ENCODE data around the gene TMEM129. TPM values are rescaled to one million over a fixed set of nuclear protein-coding genes. Genes with fewer than 3 reads are reported as not detected.

Gene TMEM129
- polyA plus RNA-seq, 1 donor from 2014 or later, result 42.1 TPM

- no peaks in the 10 kb centered on the region for H4K20me1 ChIP-seq (ENCODE audit: insufficient read depth)
- TF ChIP-seq RAD21 (conservative IDR thresholded peaks at IDR 0.05) (no peak), EZH2 (IDR thresholded peaks at IDR 0.05; ENCODE audit: borderline replicate concordance, insufficient read depth, low read length, poor library complexity, severe bottlenecking) (no peak), CTCF (IDR thresholded peaks at IDR 0.05; ENCODE audit: poor library complexity, severe bottlenecking) (no peak), SMC3 (conservative IDR thresholded peaks at IDR 0.05; ENCODE audit: poor library complexity) (no peak), TAF1 (IDR thresholded peaks at IDR 0.05; ENCODE audit: low read depth) (no peak), MXI1 (conservative IDR thresholded peaks at IDR 0.05; ENCODE audit: poor library complexity, severe bottlenecking) (no peak), POLR2AphosphoS5 (IDR thresholded peaks at IDR 0.05) (no peak), REST (IDR thresholded peaks at IDR 0.05; ENCODE audit: borderline replicate concordance) (no peak), EP300 (conservative IDR thresholded peaks at IDR 0.05; ENCODE audit: poor library complexity, severe bottlenecking) (no peak)
- H2AFZ ChIP-seq (ENCODE audit: low read depth, low read length), result no peak overlapping the region
- no peaks in the 10 kb centered on the region for H3K79me2 ChIP-seq (replicated peaks; ENCODE audit: insufficient read depth, low read length)
- H3K27me3 ChIP-seq (ENCODE audit: insufficient read depth, low read depth, low read length), result peaks cover 15% of the 10 kb centered on the region
- H3K9me3 ChIP-seq (ENCODE audit: low read length), result no peaks in the 10 kb centered on the region
- H3K27ac ChIP-seq (ENCODE audit: low read length), result no peak overlapping the region
- no peaks in the 10 kb centered on the region for H3K9me2 ChIP-seq (ENCODE audit: insufficient read depth, low read length)
- no peak overlapping the region for H3K9ac ChIP-seq (ENCODE audit: low read length)
- no peak overlapping the region for H3K4me2 ChIP-seq (ENCODE audit: low read length)
- no peaks in the 10 kb centered on the region for H3F3A ChIP-seq (ENCODE audit: insufficient read depth, low read length, poor library complexity, severe bottlenecking)
- no peaks in the 10 kb centered on the region for H3K36me3 ChIP-seq (ENCODE audit: insufficient read depth, low read length)
- H3K4me3 ChIP-seq (ENCODE audit: low read length), result no peak overlapping the region
These were observed 38.3 kb downstream of the TMEM129 start for GRCh38 chr4:1682860-1683259.

- TF ChIP-seq CTCF (IDR thresholded peaks at IDR 0.05; ENCODE audit: poor library complexity, severe bottlenecking) (no peak), EZH2 (IDR thresholded peaks at IDR 0.05; ENCODE audit: borderline replicate concordance, insufficient read depth, low read length, poor library complexity, severe bottlenecking) (no peak), EP300 (conservative IDR thresholded peaks at IDR 0.05; ENCODE audit: poor library complexity, severe bottlenecking) (no peak), TAF1 (IDR thresholded peaks at IDR 0.05; ENCODE audit: low read depth) (no peak), MXI1 (conservative IDR thresholded peaks at IDR 0.05; ENCODE audit: poor library complexity, severe bottlenecking) (no peak), RAD21 (conservative IDR thresholded peaks at IDR 0.05) (no peak), SMC3 (conservative IDR thresholded peaks at IDR 0.05; ENCODE audit: poor library complexity) (no peak), REST (IDR thresholded peaks at IDR 0.05; ENCODE audit: borderline replicate concordance) (no peak), POLR2AphosphoS5 (IDR thresholded peaks at IDR 0.05) (no peak)
- Histone ChIP-seq H3K4me2 (ENCODE audit: low read length) (no peak overlapping the region), H2AFZ (ENCODE audit: low read depth, low read length) (no peak overlapping the region), H3F3A (ENCODE audit: insufficient read depth, low read length, poor library complexity, severe bottlenecking) (no peaks in the 10 kb centered on the region), H3K9ac (ENCODE audit: low read length) (no peak overlapping the region), H3K36me3 (ENCODE audit: insufficient read depth, low read length) (no peaks in the 10 kb centered on the region), H3K9me2 (ENCODE audit: insufficient read depth, low read length) (no peaks in the 10 kb centered on the region), H4K20me1 (ENCODE audit: insufficient read depth) (no peaks in the 10 kb centered on the region), H3K27ac (ENCODE audit: low read length) (no peak overlapping the region), H3K4me3 (ENCODE audit: low read length) (no peak overlapping the region), H3K9me3 (ENCODE audit: low read length) (no peaks in the 10 kb centered on the region), H3K27me3 (ENCODE audit: insufficient read depth, low read depth, low read length) (peaks cover 9% of the 10 kb centered on the region), H3K79me2 (replicated peaks; ENCODE audit: insufficient read depth, low read length) (no peaks in the 10 kb centered on the region)
These were observed 42.9 kb downstream of the TMEM129 start for GRCh38 chr4:1678244-1678643.
